Measurements from ENCODE around the gene CPNE8. TPM values are rescaled to one million over a fixed set of nuclear protein-coding genes. Genes with fewer than 3 reads are reported as not detected.

The CPNE8 gene
- total and polyA plus RNA-seq, 4 donors, result 5.8 to 40.2 (median 20.3) TPM

DNA sequence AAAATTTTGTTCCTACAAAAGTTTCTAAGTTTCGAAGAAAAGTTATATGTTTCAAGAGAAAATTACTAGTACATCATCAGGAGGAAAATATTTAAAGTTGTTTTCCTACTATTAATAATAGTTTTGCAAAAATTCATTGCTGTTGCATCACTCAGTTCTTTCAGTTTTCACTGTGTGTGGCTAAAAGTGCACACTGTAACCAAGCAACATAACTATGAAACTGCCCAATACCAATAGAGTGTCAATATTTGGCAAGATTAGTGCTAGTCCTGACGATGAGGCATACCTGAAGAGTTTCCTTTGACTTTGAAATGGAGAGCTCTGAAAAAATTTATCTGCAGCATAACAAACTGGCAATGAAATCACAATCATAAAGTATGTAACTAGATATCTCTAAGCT lies 194.3 kb downstream of the CPNE8 start:
- Histone ChIP-seq H3K36me3 (ENCODE audit: control insufficient read depth in 1 of 2, insufficient read depth in 2 of 2, low read length in 1 of 2) (no peaks in the 10 kb centered on the region), H3K4me3 (ENCODE audit: low read length in 2 of 2) (no peak overlapping the region), H3K27ac (ENCODE audit: low read depth in 1 of 2, low read length in 2 of 2) (no peak overlapping the region), H3K27me3 (ENCODE audit: control insufficient read depth in 1 of 2, insufficient read depth in 2 of 2, low read length in 1 of 2) (no peaks in the 10 kb centered on the region), H3K9me3 (ENCODE audit: control insufficient read depth, low read length) (no peaks in the 10 kb centered on the region), H3K4me1 (ENCODE audit: control insufficient read depth in 1 of 2, insufficient read depth in 2 of 2, low read length in 2 of 2) (no peaks in the 10 kb centered on the region)
- WGBS, 2 donors, result 81 to 83% methylated on average over 2 of the region's 2 CpGs
- ATAC-seq (ENCODE audit: low FRiP score) (no peak), DNase-seq (no peak)
- intact Hi-C loops (cut with DNase I), result no loop called here

DNA sequence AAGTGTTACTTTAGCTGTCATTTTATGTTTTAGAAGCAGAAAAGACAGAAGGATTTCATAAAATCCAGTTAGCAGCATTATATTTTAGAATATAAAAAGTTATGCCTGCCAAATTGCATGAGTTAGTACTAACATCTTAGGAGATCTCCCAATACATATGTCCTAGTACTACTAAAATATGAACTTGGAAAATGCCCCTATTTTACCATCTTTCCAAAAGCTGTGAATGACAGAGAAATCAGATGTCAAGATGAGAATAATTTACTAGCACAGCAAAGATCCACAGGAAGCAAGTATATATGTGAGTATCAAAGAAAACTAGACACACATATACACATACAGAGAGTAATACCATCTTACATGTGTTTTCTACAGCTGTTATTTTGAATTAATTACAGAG lies 196.9 kb downstream of the CPNE8 start:
- Histone ChIP-seq H3K4me1 (ENCODE audit: control insufficient read depth in 1 of 2, insufficient read depth in 2 of 2, low read length in 2 of 2) (no peaks in the 10 kb centered on the region), H3K27me3 (ENCODE audit: control insufficient read depth in 1 of 2, insufficient read depth in 2 of 2, low read length in 1 of 2) (no peaks in the 10 kb centered on the region), H3K4me3 (ENCODE audit: low read length in 2 of 2) (no peak overlapping the region), H3K9me3 (ENCODE audit: control insufficient read depth, low read length) (no peaks in the 10 kb centered on the region), H3K27ac (ENCODE audit: low read depth in 1 of 2, low read length in 2 of 2) (no peak overlapping the region), H3K36me3 (ENCODE audit: control insufficient read depth in 1 of 2, insufficient read depth in 2 of 2, low read length in 1 of 2) (peaks cover 0 to 1% of the 10 kb centered on the region in 2 donors)
- intact Hi-C loops (cut with DNase I), result no loop called here
- no peak for ATAC-seq (ENCODE audit: low FRiP score)
- DNase-seq, result no peak

DNA sequence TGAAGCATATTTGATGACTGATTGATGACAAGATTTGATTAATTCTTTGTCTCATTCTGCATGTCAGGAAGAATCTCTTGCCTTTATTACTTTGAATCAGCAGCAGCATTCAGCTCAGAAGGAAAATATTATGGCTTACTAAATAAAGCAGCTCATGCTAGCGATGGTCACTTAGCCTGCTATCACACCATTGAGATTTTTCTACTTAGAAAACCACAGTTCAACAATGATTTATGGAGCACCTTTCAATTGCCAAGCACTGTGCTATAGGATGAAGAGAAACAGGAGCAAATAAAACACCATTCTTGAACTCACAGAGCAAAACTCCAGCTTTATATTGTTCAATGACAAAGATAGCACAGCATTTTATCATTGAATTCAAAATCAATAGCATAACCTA lies 197.7 kb downstream of the CPNE8 start:
- Histone ChIP-seq H3K36me3 (ENCODE audit: control insufficient read depth in 1 of 2, insufficient read depth in 2 of 2, low read length in 1 of 2) (peaks cover 0 to 1% of the 10 kb centered on the region in 2 donors), H3K27me3 (ENCODE audit: control insufficient read depth in 1 of 2, insufficient read depth in 2 of 2, low read length in 1 of 2) (no peaks in the 10 kb centered on the region), H3K4me3 (ENCODE audit: low read length in 2 of 2) (no peak overlapping the region), H3K27ac (ENCODE audit: low read depth in 1 of 2, low read length in 2 of 2) (no peak overlapping the region), H3K9me3 (ENCODE audit: control insufficient read depth, low read length) (no peaks in the 10 kb centered on the region), H3K4me1 (ENCODE audit: control insufficient read depth in 1 of 2, insufficient read depth in 2 of 2, low read length in 2 of 2) (no peaks in the 10 kb centered on the region)
- intact Hi-C loops (cut with DNase I), result no loop called here
- DNase-seq, result no peak
- no peak for ATAC-seq (ENCODE audit: low FRiP score)
- 50 to 63% methylated on average over 1 of the region's 1 CpG for WGBS, 2 donors

DNA sequence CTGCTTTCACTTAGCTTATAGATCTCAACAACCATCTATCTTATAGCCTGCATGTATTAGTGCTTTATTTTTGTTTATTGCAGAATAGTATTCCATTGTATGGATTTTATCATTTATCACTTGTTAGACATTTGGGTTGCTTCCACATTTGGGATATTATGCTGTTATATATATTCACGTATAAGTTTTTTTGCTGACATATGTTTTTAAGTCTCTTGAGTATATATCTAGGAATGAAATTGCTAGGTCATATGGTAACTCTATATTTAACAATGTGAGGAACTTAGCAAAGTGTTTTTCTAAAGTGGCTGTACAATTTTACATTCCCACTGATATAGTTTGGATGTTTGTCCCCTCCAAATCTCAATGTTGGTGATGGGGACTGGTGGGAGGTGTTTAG lies 208.1 kb downstream of the CPNE8 start:
- H3K4me1 ChIP-seq (ENCODE audit: control insufficient read depth in 1 of 2, insufficient read depth in 2 of 2, low read length in 2 of 2), result no peaks in the 10 kb centered on the region
- no peak for ATAC-seq (ENCODE audit: low FRiP score)
- DNase-seq, result no peak
- H3K36me3 ChIP-seq (ENCODE audit: control insufficient read depth in 1 of 2, insufficient read depth in 2 of 2, low read length in 1 of 2), result peaks cover 0 to 2% of the 10 kb centered on the region in 2 donors
- intact Hi-C loops (cut with DNase I), result no loop called here
- H3K4me3 ChIP-seq (ENCODE audit: low read length in 2 of 2), result no peak overlapping the region
- no peaks in the 10 kb centered on the region for H3K27me3 ChIP-seq (ENCODE audit: control insufficient read depth in 1 of 2, insufficient read depth in 2 of 2, low read length in 1 of 2)
- WGBS, 2 donors, result 48 to 73% methylated on average over 1 of the region's 1 CpG
- no peak overlapping the region for H3K27ac ChIP-seq (ENCODE audit: low read depth in 1 of 2, low read length in 2 of 2)
- H3K9me3 ChIP-seq (ENCODE audit: control insufficient read depth, low read length), result no peaks in the 10 kb centered on the region

DNA sequence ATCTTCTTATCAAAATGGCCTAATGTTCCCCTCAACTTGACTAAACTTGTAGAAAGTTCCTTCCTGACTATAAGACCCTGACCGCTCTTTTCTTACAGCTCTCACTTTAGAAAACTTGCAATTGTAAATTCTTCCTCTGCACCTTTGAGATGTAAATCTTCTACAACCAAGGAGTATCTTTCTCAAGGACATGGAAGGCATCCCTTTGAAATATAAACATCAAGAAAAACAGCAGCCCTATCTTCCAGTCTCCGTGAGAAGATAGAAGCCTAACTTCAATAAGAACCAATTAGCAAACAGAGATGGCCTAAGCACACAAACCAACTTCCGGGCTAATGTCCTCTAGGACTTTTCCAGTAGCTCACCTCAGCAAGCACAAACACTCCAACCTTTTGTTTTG lies 210.3 kb downstream of the CPNE8 start:
- no peak for ATAC-seq (ENCODE audit: low FRiP score)
- H3K27me3 ChIP-seq (ENCODE audit: control insufficient read depth in 1 of 2, insufficient read depth in 2 of 2, low read length in 1 of 2), result no peaks in the 10 kb centered on the region
- H3K4me1 ChIP-seq (ENCODE audit: control insufficient read depth in 1 of 2, insufficient read depth in 2 of 2, low read length in 2 of 2), result no peaks in the 10 kb centered on the region
- intact Hi-C loops (cut with DNase I), result no loop called here
- WGBS, 2 donors, result 84% methylated on average over 3 of the region's 3 CpGs
- H3K36me3 ChIP-seq (ENCODE audit: control insufficient read depth in 1 of 2, insufficient read depth in 2 of 2, low read length in 1 of 2), result peaks cover 0 to 2% of the 10 kb centered on the region in 2 donors
- H3K9me3 ChIP-seq (ENCODE audit: control insufficient read depth, low read length), result no peaks in the 10 kb centered on the region
- DNase-seq, result no peak
- no peak overlapping the region for H3K27ac ChIP-seq (ENCODE audit: low read depth in 1 of 2, low read length in 2 of 2)
- no peak overlapping the region for H3K4me3 ChIP-seq (ENCODE audit: low read length in 2 of 2)

DNA sequence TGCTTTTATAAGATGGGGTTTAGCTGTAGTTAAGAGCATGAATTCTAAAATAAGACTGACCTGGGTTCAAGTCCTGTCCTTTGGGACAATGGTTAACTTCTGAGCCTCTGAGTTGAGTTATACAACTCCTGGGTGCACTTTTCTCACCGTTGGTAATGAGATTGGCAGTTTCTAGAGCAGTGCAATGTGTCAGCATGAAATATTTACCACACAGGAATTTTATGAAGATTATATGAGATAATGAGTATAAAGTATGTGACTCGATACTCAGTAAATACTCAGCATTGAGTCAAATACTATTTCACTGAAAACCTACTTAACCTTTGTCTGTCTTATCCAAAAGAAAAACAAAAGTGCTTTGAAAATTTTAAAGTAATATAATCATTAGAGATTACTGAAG lies 214.2 kb downstream of the CPNE8 start:
- H3K4me3 ChIP-seq (ENCODE audit: low read length in 2 of 2), result no peak overlapping the region
- H3K27me3 ChIP-seq (ENCODE audit: control insufficient read depth in 1 of 2, insufficient read depth in 2 of 2, low read length in 1 of 2), result no peaks in the 10 kb centered on the region
- no peak for ATAC-seq (ENCODE audit: low FRiP score)
- H3K4me1 ChIP-seq (ENCODE audit: control insufficient read depth in 1 of 2, insufficient read depth in 2 of 2, low read length in 2 of 2), result no peaks in the 10 kb centered on the region
- 61 to 62% methylated on average over 2 of the region's 2 CpGs for WGBS, 2 donors
- DNase-seq, result no peak
- H3K9me3 ChIP-seq (ENCODE audit: control insufficient read depth, low read length), result peaks cover 2% of the 10 kb centered on the region
- intact Hi-C loops (cut with DNase I), result no loop called here
- no peak overlapping the region for H3K27ac ChIP-seq (ENCODE audit: low read depth in 1 of 2, low read length in 2 of 2)
- H3K36me3 ChIP-seq (ENCODE audit: control insufficient read depth in 1 of 2, insufficient read depth in 2 of 2, low read length in 1 of 2), result peaks cover 1 to 2% of the 10 kb centered on the region in 2 donors

DNA sequence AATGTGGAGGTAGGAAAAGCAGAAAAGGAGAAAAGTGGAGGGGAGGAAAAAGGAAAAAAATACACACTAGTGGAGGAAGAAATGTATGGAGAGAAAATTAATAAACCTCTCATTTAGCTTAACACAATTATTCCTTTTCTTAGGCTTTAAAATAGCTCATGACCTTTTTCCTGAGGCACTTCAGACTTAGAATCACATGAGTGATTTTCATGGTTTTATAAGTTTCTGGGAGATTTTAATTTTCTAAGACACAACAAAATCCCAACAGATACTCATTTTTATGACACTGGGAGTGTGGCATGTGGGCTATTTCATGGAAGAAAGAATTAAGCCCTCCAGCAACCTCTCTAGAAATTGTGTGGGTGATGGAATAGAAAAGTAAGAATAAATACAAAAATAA lies 214.7 kb downstream of the CPNE8 start:
- Histone ChIP-seq H3K9me3 (ENCODE audit: control insufficient read depth, low read length) (peaks cover 2% of the 10 kb centered on the region), H3K27me3 (ENCODE audit: control insufficient read depth in 1 of 2, insufficient read depth in 2 of 2, low read length in 1 of 2) (no peaks in the 10 kb centered on the region), H3K27ac (ENCODE audit: low read depth in 1 of 2, low read length in 2 of 2) (no peak overlapping the region), H3K4me1 (ENCODE audit: control insufficient read depth in 1 of 2, insufficient read depth in 2 of 2, low read length in 2 of 2) (no peaks in the 10 kb centered on the region), H3K36me3 (ENCODE audit: control insufficient read depth in 1 of 2, insufficient read depth in 2 of 2, low read length in 1 of 2) (peaks cover 1 to 2% of the 10 kb centered on the region in 2 donors), H3K4me3 (ENCODE audit: low read length in 2 of 2) (no peak overlapping the region)
- intact Hi-C loops (cut with DNase I), result no loop called here
- no peak for DNase-seq
- ATAC-seq (ENCODE audit: low FRiP score), result no peak

DNA sequence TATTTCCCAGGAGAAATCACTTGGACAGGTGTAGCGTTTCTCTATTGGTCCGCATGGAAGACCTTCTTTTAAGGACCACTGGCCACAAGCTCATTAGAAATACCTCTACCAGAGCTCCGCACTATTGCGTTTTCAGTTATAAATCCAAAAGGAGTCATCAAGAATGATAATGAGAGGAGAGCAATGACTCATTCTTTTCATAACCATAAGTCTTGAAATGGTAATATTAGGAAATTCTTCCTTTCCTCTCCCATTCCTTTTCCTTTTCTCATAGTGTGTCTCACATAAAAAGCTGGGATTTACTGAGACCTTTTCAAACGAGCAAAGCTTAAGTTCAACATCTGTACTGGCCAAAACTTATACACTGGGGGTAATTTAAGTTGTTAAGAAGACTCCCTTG lies 215.7 kb downstream of the CPNE8 start:
- ATAC-seq (ENCODE audit: low FRiP score) (no peak), DNase-seq (no peak)
- H3K4me3 ChIP-seq (ENCODE audit: low read length in 2 of 2), result no peak overlapping the region
- peaks cover 1 to 2% of the 10 kb centered on the region in 2 donors for H3K36me3 ChIP-seq (ENCODE audit: control insufficient read depth in 1 of 2, insufficient read depth in 2 of 2, low read length in 1 of 2)
- H3K27ac ChIP-seq (ENCODE audit: low read depth in 1 of 2, low read length in 2 of 2), result no peak overlapping the region
- H3K4me1 ChIP-seq (ENCODE audit: control insufficient read depth in 1 of 2, insufficient read depth in 2 of 2, low read length in 2 of 2), result no peaks in the 10 kb centered on the region
- peaks cover 2% of the 10 kb centered on the region for H3K9me3 ChIP-seq (ENCODE audit: control insufficient read depth, low read length)
- WGBS, 2 donors, result 86% methylated on average over 5 of the region's 5 CpGs
- intact Hi-C loops (cut with DNase I), result no loop called here
- no peaks in the 10 kb centered on the region for H3K27me3 ChIP-seq (ENCODE audit: control insufficient read depth in 1 of 2, insufficient read depth in 2 of 2, low read length in 1 of 2)

DNA sequence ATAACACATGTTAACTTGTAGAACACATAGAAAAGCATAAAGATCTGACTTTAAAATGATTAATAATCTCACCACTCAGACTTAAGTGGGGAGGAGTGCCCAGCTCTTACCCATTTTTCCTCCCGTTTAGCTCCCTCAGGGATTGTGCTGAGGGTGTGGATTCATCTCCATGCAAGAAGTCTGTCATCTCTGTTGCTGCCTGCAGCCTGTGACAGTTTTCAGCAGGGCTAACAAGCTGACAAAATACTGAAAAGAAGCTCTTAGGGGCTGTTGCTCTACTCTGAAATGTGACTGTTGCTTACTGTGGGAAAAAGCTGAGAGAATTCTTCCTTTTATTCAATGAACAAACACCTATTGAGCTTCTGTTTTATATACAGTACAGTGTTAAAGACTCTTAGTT lies 216.2 kb downstream of the CPNE8 start:
- 42 to 49% methylated on average over 1 of the region's 1 CpG for WGBS, 2 donors
- DNase-seq (no peak), ATAC-seq (ENCODE audit: low FRiP score) (no peak)
- H3K9me3 ChIP-seq (ENCODE audit: control insufficient read depth, low read length), result peaks cover 2% of the 10 kb centered on the region
- no peak overlapping the region for H3K27ac ChIP-seq (ENCODE audit: low read depth in 1 of 2, low read length in 2 of 2)
- no peaks in the 10 kb centered on the region for H3K4me1 ChIP-seq (ENCODE audit: control insufficient read depth in 1 of 2, insufficient read depth in 2 of 2, low read length in 2 of 2)
- intact Hi-C loops (cut with DNase I), result no loop called here
- H3K36me3 ChIP-seq (ENCODE audit: control insufficient read depth in 1 of 2, insufficient read depth in 2 of 2, low read length in 1 of 2), result peaks cover 1 to 2% of the 10 kb centered on the region in 2 donors
- H3K4me3 ChIP-seq (ENCODE audit: low read length in 2 of 2), result no peak overlapping the region
- no peaks in the 10 kb centered on the region for H3K27me3 ChIP-seq (ENCODE audit: control insufficient read depth in 1 of 2, insufficient read depth in 2 of 2, low read length in 1 of 2)
